Activated T-cell treated with anti-CD3 and anti-CD28 coated beads, Interleukin-2, amount 50 U/mL, for 1 hour (primary cell): Measurements from ENCODE around the gene ATXN1.

Source experiments
- DNase-seq: peaks from one replicate; pipeline ENCODE4 v3.0.0-alpha.2; 2020

Gene ATXN1

GRCh38 chr6:16782278-16782677, 21.0 kb upstream of the ATXN1 start:
- DNase-seq: no peak

- no peak for DNase-seq
These were observed 20.3 kb upstream of the ATXN1 start for GRCh38 chr6:16781348-16782169.

- DNase-seq: no peak
These were observed 17.3 kb upstream of the ATXN1 start for GRCh38 chr6:16778521-16778920.

GRCh38 chr6:16777794-16778193, 16.5 kb upstream of the ATXN1 start:
- DNase-seq: no peak

- no peak for DNase-seq
These were observed 15.2 kb upstream of the ATXN1 start for GRCh38 chr6:16776394-16777017.

GRCh38 chr6:16774437-16774836, 13.2 kb upstream of the ATXN1 start:
- DNase-seq: no peak

GRCh38 chr6:16773362-16773761, 12.1 kb upstream of the ATXN1 start:
- no peak for DNase-seq

- DNase-seq: peak; percentile 78
These were observed 9.7 kb upstream of the ATXN1 start for GRCh38 chr6:16770701-16771569.

- DNase-seq: no peak
These were observed 8.7 kb upstream of the ATXN1 start for GRCh38 chr6:16769986-16770376.

- DNase-seq: peak; percentile 30
These were observed 8.1 kb upstream of the ATXN1 start for GRCh38 chr6:16769131-16769985.

GRCh38 chr6:16768477-16768830, 7.2 kb upstream of the ATXN1 start:
- no peak for DNase-seq

GRCh38 chr6:16767765-16768476, 6.7 kb upstream of the ATXN1 start:
- DNase-seq: no peak

GRCh38 chr6:16766836-16767745, 5.8 kb upstream of the ATXN1 start:
- DNase-seq: no peak

- no peak for DNase-seq
These were observed 4.8 kb upstream of the ATXN1 start for GRCh38 chr6:16766043-16766536.

GRCh38 chr6:16765235-16765634, 4.0 kb upstream of the ATXN1 start:
- DNase-seq: no peak

- no peak for DNase-seq
These were observed 3.1 kb upstream of the ATXN1 start for GRCh38 chr6:16764188-16764950.

GRCh38 chr6:16762550-16763477, 1.6 kb upstream of the ATXN1 start:
- peak; percentile 65 for DNase-seq

GRCh38 chr6:16762268-16762549, 949 bp upstream of the ATXN1 start:
- no peak for DNase-seq
